ENCODE data around the gene CTRB2.
A peak's percentile ranks its signal among the peaks of the same experiment; 100 is the strongest.
"Not testable (repeated sequence)": the region's sequence is repeated elsewhere in the genome, so short reads cannot be mapped to it uniquely, and the experiment has no call there.

Gene CTRB2

GRCh38 chr16:75206749-75207451 is at the start of gene CTRB2:
Gene CTRB2 (minus strand): TSS chr16:75207161. CDS start chr16:75207141, 20 bp downstream.
- DNase-seq, result no peak

DNA sequence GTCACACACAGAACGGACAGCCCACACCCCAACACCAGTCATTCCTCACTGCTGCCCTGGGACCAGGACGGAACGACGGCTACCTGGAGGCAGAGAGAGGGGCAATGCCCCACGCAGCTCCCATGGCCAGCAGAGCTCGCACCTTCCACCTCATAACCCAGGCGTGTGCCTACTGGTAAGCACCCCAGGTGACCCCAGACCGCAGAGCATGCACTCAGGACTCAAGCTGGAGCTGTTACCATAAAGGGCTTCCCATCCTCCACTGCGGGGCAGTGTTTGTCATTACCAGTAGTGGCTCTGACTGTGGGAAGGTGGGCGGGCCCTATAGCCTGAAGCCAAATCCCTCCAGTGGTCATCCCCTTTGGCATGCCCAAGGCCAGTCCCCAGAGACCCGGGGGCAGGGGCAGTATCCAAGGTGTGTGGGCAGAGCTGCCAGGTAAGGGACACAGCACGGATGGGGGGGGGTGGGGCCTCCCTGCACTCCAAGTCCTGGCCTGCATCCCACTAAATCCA is 49.2 kb upstream of the CTRB2 start:
- no peak for DNase-seq

GRCh38 chr16:75254359-75254837 is 47.4 kb upstream of the CTRB2 start:
- DNase-seq, result no peak

DNA sequence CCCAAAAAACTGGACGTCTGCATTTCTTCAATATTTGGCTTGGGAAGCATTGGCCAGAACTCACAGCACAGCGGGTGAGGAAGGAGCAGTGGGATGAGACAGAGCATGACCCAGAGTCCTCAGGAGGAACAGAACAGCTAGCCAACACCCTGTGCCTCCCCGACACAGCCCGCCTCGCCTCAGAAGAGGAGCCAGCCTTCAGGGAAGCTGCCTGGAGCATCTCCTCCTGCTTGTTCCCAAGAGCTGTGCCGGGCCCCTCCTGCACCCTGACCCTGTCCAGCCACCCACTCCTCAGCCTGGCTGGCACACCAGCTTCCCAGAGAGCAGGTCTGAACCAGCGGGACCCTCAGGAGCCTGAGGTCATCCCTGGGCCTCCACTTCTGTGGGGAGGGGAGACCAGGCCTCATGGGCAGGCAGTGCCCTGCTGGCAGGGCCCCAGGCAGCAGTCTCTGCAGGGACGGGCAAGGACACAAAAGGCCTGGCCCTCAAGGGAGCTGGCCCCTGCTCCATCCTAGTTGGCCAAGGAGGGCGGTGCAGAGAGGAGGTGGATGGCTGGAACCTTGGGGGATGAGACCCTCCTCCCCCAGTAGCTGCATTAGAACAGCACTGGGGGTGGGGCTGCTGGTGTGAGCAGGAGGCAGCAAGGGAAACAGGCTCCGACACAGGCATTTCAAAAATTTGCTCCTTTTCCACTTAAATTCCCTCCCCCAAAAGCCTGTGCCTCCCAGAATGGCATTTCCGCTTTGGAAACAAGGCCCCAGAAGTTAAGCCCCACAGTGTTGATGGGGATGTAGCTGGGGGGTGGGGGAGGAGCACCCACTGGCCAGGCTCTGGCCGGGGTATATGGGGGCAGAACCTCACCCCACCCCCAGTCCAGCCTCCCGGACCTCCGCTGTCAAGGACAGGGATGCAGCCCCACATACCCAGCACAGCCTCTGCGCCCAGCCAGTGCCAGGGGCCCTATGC is 46.3 kb upstream of the CTRB2 start:
- no peak for DNase-seq

GRCh38 chr16:75252049-75252864 is 45.3 kb upstream of the CTRB2 start:
- DNase-seq, result no peak

DNA sequence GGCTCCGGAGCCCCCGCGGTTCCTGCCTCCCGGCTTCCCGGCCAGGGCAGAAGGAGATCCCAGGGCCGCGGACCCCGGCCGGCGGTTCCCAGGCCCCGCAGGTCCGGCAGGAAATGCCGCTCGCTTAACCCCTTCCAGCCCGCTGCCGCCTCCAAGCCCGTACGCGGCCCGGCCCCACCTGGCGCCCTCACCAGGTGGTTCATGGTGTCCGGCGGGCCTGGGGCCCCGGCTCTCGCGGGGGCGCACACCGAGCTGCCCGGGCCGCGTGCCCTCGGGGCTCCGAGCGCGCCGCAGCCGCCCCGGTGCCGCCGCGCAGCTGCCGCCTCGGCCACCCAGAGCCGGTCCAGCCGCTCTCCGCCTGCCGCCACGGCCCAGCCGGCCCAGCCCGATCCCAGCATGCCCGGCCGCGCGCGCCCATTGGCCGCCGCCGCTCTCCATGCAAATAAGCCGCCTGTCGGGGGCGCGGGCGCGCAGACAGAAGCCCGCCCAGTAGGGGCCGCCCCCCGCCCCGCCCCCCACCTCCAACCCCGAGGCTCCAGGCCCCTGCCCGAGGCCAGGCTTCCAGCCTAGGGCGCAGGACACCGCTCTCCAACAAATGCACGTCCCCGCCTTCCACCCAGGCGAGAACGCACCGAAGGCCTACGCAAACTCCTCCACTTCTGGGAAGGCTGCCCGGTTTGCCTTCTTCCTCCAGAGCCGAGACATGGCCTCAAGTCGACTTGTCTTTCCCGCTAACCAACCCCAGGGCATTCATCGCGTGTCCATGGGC is 44.5 kb upstream of the CTRB2 start, which contains the start of gene BCAR1:
TSS of gene BCAR1 (minus strand) at position 345 of the 769 bp plus-strand sequence. CDS start at position 203, 142 bp downstream.
- DNase-seq, result peak; percentile 47 to 67

- no peak for DNase-seq
These were observed 43.9 kb upstream of the CTRB2 start for GRCh38 chr16:75250809-75251279.

- no peak for DNase-seq
These were observed 43.3 kb upstream of the CTRB2 start for GRCh38 chr16:75250089-75250808.

GRCh38 chr16:75249441-75249840 is 42.5 kb upstream of the CTRB2 start:
- DNase-seq, result no peak

DNA sequence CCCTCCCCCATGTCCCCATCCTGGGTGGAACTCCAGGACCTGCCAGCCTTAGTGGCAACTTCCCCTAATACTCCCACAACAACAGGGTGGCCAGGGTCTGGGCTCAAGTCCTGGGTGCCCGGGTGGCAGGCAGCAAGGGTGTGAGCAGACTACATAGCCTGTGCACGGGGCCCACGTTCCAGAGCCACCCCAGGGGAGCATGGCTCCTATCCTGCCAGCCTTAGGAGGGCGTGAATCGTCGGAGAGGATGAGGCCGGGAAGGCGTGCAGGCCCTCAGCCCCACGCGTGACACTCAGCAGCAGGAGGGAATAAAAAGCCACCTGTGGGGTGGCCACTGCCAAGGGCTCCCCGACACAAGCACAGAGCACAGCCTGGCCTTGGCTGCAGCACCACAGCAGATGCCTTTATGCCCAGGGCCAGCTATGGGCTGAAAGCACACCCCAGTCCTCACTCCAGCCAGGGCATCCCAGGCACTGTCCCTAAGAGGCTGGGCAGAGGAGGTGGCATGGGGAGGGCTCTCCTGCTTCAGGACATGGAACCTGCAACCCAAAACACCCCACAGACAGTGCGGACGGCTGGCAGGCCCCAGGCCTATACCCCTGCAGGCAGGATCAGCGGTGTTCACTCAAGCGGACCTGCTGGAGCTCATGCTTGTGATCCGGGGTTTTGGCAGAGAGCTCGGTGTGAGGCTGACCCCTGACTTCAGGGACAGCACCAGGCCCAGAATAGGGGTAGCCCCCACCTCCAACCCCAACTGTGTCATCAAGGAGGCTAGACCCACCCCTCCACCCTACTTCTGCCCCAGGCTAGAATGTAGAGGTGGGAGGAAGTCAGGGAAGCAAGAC is 41.8 kb upstream of the CTRB2 start:
- DNase-seq, result no peak

GRCh38 chr16:75248142-75248535 is 41.2 kb upstream of the CTRB2 start:
- no peak for DNase-seq

- DNase-seq, result no peak
These were observed 40.3 kb upstream of the CTRB2 start for GRCh38 chr16:75247249-75247648.

DNA sequence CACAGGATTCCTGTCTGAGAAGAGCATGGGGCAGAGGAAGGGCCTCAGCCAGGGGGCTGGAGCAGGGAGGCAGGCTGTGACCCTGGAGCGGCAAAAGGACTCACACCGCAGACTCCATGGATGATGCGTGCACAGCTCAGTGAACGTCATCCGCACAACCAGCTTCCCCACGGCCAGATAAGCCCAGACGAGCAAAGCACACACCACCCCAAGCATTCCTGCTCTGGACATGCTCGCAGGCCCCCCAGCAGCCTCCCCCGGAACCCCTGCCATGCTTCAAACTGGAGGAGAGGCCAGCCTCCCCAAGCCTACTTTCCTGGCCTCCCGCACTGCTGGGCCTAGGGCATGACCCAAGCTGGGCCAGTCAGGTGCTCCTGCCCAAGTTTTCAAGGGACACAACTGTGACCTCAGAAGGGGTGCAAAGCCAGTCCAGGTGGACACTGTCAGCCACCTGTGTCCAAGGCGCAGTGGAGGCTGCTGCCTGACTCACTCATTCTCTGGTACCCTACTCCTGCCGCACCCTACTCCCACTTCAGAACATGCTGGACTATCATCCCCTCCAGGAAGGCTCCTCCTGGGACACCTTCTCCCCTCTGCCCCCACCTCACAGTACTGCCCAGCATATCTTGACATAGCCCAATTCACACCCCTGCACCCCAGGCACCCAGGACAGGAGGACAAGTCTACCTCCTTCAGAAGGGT is 39.7 kb upstream of the CTRB2 start:
- no peak for DNase-seq

- DNase-seq, result peak; percentile 13 to 44
These were observed 38.1 kb upstream of the CTRB2 start for GRCh38 chr16:75244844-75245758.

DNA sequence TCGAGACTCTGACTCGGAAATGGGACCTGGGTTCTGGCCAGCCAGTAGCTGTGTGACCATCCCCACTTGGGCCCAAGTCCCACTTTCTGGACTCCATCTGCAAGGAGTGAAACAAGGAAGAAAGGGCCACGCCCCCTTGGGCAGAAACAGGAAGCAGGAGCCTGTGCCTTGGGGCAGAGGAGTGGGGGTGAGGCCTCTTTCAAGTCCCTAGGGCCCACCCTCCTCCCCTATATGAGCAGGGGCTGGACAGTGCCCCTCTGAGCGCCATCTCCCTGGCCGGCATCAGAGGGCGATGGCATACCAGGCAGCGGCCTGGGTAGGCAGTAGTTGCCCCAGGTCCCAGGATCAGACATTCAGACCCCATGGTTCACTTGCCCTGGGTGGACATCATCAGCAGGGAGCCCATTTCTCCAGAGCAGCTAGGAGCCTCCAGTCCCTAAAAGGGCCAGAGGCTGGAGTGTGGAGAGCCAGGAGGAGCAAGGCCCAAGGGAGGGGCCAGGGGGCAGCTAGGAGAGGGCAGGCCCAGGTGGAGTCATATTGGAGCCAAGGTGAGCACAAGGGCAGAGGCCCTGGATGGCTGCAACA is 37.4 kb upstream of the CTRB2 start:
- peak in 1 of 2 donors; percentile 10 for DNase-seq

DNA sequence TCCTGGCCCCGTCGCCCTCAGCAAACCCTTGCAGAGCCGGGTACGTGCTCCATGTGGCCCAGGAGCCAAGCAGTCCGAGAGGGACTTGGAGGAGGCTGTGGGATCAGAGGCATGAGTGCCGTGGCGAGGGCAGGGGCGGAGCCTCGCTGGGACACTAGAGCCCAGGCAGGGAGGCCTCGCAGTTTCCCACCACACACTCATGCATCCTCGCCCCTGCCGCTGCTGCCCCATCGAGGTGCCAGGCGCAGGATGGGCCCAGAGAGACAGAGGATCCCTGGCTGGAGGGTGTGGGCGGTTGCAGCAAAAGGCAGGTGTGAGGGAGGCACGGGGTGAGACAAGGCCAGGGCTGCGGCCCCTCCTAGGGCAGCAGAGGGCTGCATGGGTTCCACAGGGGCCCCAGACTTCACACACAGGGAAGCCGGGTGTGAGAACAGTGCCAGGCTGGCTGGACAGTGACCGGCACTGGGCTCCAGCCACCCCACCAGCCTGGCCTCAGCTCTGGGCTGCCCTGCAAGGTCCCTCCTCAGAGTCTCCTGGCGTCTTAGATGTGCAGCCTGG is 36.8 kb upstream of the CTRB2 start:
- DNase-seq, result no peak

- DNase-seq, result not testable (repeated sequence)
These were observed 35.6 kb upstream of the CTRB2 start for GRCh38 chr16:75242436-75243078.

Measured in inflammatory macrophage treated with lipopolysaccharide for 1 hour (primary cell).